GM04503 (cell line): ENCODE results near the gene ROBO2.

Experiments used
- DNase-seq: peaks from one replicate; pipeline ENCODE4 v3.0.0-alpha.2; 2012; ENCODE audit warnings: low read depth

ROBO2 gene

GRCh38 chr3:77412021-77412438 lies 372.1 kb downstream of the ROBO2 start:
- DNase-seq: peak; percentile 54

GRCh38 chr3:77412584-77412983 lies 372.7 kb downstream of the ROBO2 start:
- peak; percentile 22 for DNase-seq

- DNase-seq: no peak
Observed at GRCh38 chr3:77414881-77415280, 375.0 kb downstream of the ROBO2 start.

- no peak for DNase-seq
Observed at GRCh38 chr3:77420336-77420735, 380.4 kb downstream of the ROBO2 start.

- DNase-seq: no peak
Observed at GRCh38 chr3:77421916-77422315, 382.0 kb downstream of the ROBO2 start.

- no peak for DNase-seq
Observed at GRCh38 chr3:77426531-77426930, 386.6 kb downstream of the ROBO2 start.

- no peak for DNase-seq
Observed at GRCh38 chr3:77427528-77427927, 387.6 kb downstream of the ROBO2 start.

- DNase-seq: no peak
Observed at GRCh38 chr3:77436908-77437307, 397.0 kb downstream of the ROBO2 start.

GRCh38 chr3:77446084-77446483 lies 406.2 kb downstream of the ROBO2 start:
- DNase-seq: no peak

GRCh38 chr3:77446761-77447160 lies 406.9 kb downstream of the ROBO2 start:
- DNase-seq: no peak

GRCh38 chr3:77449459-77450350 lies 409.8 kb downstream of the ROBO2 start:
- no peak for DNase-seq

- DNase-seq: no peak
Observed at GRCh38 chr3:77456431-77456830, 416.5 kb downstream of the ROBO2 start.

GRCh38 chr3:77456906-77457305 lies 417.0 kb downstream of the ROBO2 start:
- DNase-seq: no peak

- no peak for DNase-seq
Observed at GRCh38 chr3:77459926-77460325, 420.0 kb downstream of the ROBO2 start.

- no peak for DNase-seq
Observed at GRCh38 chr3:77460326-77460725, 420.4 kb downstream of the ROBO2 start.

GRCh38 chr3:77462951-77463350 lies 423.1 kb downstream of the ROBO2 start:
- no peak for DNase-seq

- no peak for DNase-seq
Observed at GRCh38 chr3:77464111-77464688, 424.3 kb downstream of the ROBO2 start.

GRCh38 chr3:77466562-77467115 lies 426.7 kb downstream of the ROBO2 start:
- no peak for DNase-seq

GRCh38 chr3:77467702-77468625 lies 428.1 kb downstream of the ROBO2 start:
- DNase-seq: no peak

GRCh38 chr3:77468626-77469020 lies 428.7 kb downstream of the ROBO2 start:
- no peak for DNase-seq

GRCh38 chr3:77475507-77475906 lies 435.6 kb downstream of the ROBO2 start:
- DNase-seq: no peak

- DNase-seq: no peak
Observed at GRCh38 chr3:77479021-77479420, 439.1 kb downstream of the ROBO2 start.
